GM23338 (cell line): ENCODE data around the gene ABL1.

ENCODE experiments used
- CREB1 ChIP-seq: fragments of 250-450 bp; sonication (Bioruptor Pico); IDR thresholded peaks from 2 replicates; pipeline ENCODE4 v1.5.0; 2020; ENCODE audit warnings: low read depth, mild to moderate bottlenecking, moderate library complexity
- EZH2 ChIP-seq: fragments of 200-600 bp; sonication (generic); IDR thresholded peaks from one replicate; pipeline ENCODE4 v1.8.0; 2017; ENCODE audit warnings: antibody characterized with exemption, mild to moderate bottlenecking, low read depth; ENCODE audit not compliant: unreplicated experiment
- EZH2phosphoT487 ChIP-seq: fragments of 200-600 bp; sonication (generic); IDR thresholded peaks from one replicate; pipeline ENCODE4 v1.8.1; 2018; ENCODE audit warnings: antibody characterized with exemption; ENCODE audit not compliant: unreplicated experiment
- JUNB ChIP-seq: IDR thresholded peaks from one replicate; pipeline ENCODE4 v1.6.1; 2016; ENCODE audit warnings: antibody characterized with exemption; ENCODE audit not compliant: unreplicated experiment
- NANOG ChIP-seq: IDR thresholded peaks from 2 replicates; pipeline ENCODE4 v1.6.1; 2016; ENCODE audit warnings: antibody characterized with exemption, borderline replicate concordance
- POLR2AphosphoS5 ChIP-seq: IDR thresholded peaks from 2 replicates; pipeline ENCODE4 v1.6.1; 2016; ENCODE audit warnings: antibody characterized with exemption, low read depth
- STAT1 ChIP-seq: IDR thresholded peaks from one replicate; pipeline ENCODE4 v1.6.1; 2016; ENCODE audit warnings: antibody characterized with exemption; ENCODE audit not compliant: unreplicated experiment
- ZNF114 ChIP-seq: fragments of 250-450 bp; sonication (Bioruptor Pico); IDR thresholded peaks from 2 replicates; pipeline ENCODE4 v1.5.0; 2020; ENCODE audit warnings: mild to moderate bottlenecking, moderate library complexity
- ZNF331 ChIP-seq: fragments of 250-450 bp; sonication (Bioruptor Pico); IDR thresholded peaks from 2 replicates; pipeline ENCODE4 v1.5.0; 2020; ENCODE audit warnings: low read depth, mild to moderate bottlenecking, moderate library complexity
- TF ChIP-seq, protein P1 (sequence below), 2 experiments: fragments of 200-600 bp in 1 of 2; sonication (generic) in 1 of 2; conservative IDR thresholded peaks; 2 replicates each; pipeline versions ENCODE4 v1.5.1 to v1.6.1; 2016 to 2017; ENCODE audit warnings: antibody characterized with exemption in 2 of 2, low read depth in 2 of 2, mild to moderate bottlenecking in 2 of 2, moderate library complexity in 1 of 2
- TF ChIP-seq, protein P2 (sequence below): IDR thresholded peaks from one replicate; pipeline ENCODE4 v1.6.1; 2018; ENCODE audit warnings: antibody characterized with exemption; ENCODE audit not compliant: unreplicated experiment
- TF ChIP-seq, protein P3 (sequence below): fragments of 250-450 bp; sonication (Bioruptor Pico); IDR thresholded peaks from 2 replicates; pipeline ENCODE4 v1.5.0; 2020; ENCODE audit warnings: mild to moderate bottlenecking, moderate library complexity
- TF ChIP-seq, protein P4 (sequence below): IDR thresholded peaks from 2 replicates; pipeline ENCODE4 v1.6.1; 2016; ENCODE audit warnings: antibody characterized with exemption

DNA sequence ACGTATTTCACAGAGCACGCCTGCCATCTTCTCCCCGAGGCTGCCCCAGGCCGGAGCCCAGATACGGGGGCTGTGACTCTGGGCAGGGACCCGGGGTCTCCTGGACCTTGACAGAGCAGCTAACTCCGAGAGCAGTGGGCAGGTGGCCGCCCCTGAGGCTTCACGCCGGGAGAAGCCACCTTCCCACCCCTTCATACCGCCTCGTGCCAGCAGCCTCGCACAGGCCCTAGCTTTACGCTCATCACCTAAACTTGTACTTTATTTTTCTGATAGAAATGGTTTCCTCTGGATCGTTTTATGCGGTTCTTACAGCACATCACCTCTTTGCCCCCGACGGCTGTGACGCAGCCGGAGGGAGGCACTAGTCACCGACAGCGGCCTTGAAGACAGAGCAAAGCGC lies 51.9 kb downstream of the ABL1 start:
- TF ChIP-seq, protein P1, sequence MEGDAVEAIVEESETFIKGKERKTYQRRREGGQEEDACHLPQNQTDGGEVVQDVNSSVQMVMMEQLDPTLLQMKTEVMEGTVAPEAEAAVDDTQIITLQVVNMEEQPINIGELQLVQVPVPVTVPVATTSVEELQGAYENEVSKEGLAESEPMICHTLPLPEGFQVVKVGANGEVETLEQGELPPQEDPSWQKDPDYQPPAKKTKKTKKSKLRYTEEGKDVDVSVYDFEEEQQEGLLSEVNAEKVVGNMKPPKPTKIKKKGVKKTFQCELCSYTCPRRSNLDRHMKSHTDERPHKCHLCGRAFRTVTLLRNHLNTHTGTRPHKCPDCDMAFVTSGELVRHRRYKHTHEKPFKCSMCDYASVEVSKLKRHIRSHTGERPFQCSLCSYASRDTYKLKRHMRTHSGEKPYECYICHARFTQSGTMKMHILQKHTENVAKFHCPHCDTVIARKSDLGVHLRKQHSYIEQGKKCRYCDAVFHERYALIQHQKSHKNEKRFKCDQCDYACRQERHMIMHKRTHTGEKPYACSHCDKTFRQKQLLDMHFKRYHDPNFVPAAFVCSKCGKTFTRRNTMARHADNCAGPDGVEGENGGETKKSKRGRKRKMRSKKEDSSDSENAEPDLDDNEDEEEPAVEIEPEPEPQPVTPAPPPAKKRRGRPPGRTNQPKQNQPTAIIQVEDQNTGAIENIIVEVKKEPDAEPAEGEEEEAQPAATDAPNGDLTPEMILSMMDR (conservative IDR thresholded peaks at IDR 0.05; ENCODE audit: low read depth in 2 of 2): no peak
- TF ChIP-seq POLR2AphosphoS5: no peak
- TF ChIP-seq, protein P2, sequence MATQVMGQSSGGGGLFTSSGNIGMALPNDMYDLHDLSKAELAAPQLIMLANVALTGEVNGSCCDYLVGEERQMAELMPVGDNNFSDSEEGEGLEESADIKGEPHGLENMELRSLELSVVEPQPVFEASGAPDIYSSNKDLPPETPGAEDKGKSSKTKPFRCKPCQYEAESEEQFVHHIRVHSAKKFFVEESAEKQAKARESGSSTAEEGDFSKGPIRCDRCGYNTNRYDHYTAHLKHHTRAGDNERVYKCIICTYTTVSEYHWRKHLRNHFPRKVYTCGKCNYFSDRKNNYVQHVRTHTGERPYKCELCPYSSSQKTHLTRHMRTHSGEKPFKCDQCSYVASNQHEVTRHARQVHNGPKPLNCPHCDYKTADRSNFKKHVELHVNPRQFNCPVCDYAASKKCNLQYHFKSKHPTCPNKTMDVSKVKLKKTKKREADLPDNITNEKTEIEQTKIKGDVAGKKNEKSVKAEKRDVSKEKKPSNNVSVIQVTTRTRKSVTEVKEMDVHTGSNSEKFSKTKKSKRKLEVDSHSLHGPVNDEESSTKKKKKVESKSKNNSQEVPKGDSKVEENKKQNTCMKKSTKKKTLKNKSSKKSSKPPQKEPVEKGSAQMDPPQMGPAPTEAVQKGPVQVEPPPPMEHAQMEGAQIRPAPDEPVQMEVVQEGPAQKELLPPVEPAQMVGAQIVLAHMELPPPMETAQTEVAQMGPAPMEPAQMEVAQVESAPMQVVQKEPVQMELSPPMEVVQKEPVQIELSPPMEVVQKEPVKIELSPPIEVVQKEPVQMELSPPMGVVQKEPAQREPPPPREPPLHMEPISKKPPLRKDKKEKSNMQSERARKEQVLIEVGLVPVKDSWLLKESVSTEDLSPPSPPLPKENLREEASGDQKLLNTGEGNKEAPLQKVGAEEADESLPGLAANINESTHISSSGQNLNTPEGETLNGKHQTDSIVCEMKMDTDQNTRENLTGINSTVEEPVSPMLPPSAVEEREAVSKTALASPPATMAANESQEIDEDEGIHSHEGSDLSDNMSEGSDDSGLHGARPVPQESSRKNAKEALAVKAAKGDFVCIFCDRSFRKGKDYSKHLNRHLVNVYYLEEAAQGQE: no peak
- TF ChIP-seq CREB1 (CRISPR knock-in tag): no peak
- no peak for TF ChIP-seq EZH2
- no peak for TF ChIP-seq ZNF331
- no peak for TF ChIP-seq EZH2phosphoT487
- no peak for TF ChIP-seq NANOG
- TF ChIP-seq, protein P3, sequence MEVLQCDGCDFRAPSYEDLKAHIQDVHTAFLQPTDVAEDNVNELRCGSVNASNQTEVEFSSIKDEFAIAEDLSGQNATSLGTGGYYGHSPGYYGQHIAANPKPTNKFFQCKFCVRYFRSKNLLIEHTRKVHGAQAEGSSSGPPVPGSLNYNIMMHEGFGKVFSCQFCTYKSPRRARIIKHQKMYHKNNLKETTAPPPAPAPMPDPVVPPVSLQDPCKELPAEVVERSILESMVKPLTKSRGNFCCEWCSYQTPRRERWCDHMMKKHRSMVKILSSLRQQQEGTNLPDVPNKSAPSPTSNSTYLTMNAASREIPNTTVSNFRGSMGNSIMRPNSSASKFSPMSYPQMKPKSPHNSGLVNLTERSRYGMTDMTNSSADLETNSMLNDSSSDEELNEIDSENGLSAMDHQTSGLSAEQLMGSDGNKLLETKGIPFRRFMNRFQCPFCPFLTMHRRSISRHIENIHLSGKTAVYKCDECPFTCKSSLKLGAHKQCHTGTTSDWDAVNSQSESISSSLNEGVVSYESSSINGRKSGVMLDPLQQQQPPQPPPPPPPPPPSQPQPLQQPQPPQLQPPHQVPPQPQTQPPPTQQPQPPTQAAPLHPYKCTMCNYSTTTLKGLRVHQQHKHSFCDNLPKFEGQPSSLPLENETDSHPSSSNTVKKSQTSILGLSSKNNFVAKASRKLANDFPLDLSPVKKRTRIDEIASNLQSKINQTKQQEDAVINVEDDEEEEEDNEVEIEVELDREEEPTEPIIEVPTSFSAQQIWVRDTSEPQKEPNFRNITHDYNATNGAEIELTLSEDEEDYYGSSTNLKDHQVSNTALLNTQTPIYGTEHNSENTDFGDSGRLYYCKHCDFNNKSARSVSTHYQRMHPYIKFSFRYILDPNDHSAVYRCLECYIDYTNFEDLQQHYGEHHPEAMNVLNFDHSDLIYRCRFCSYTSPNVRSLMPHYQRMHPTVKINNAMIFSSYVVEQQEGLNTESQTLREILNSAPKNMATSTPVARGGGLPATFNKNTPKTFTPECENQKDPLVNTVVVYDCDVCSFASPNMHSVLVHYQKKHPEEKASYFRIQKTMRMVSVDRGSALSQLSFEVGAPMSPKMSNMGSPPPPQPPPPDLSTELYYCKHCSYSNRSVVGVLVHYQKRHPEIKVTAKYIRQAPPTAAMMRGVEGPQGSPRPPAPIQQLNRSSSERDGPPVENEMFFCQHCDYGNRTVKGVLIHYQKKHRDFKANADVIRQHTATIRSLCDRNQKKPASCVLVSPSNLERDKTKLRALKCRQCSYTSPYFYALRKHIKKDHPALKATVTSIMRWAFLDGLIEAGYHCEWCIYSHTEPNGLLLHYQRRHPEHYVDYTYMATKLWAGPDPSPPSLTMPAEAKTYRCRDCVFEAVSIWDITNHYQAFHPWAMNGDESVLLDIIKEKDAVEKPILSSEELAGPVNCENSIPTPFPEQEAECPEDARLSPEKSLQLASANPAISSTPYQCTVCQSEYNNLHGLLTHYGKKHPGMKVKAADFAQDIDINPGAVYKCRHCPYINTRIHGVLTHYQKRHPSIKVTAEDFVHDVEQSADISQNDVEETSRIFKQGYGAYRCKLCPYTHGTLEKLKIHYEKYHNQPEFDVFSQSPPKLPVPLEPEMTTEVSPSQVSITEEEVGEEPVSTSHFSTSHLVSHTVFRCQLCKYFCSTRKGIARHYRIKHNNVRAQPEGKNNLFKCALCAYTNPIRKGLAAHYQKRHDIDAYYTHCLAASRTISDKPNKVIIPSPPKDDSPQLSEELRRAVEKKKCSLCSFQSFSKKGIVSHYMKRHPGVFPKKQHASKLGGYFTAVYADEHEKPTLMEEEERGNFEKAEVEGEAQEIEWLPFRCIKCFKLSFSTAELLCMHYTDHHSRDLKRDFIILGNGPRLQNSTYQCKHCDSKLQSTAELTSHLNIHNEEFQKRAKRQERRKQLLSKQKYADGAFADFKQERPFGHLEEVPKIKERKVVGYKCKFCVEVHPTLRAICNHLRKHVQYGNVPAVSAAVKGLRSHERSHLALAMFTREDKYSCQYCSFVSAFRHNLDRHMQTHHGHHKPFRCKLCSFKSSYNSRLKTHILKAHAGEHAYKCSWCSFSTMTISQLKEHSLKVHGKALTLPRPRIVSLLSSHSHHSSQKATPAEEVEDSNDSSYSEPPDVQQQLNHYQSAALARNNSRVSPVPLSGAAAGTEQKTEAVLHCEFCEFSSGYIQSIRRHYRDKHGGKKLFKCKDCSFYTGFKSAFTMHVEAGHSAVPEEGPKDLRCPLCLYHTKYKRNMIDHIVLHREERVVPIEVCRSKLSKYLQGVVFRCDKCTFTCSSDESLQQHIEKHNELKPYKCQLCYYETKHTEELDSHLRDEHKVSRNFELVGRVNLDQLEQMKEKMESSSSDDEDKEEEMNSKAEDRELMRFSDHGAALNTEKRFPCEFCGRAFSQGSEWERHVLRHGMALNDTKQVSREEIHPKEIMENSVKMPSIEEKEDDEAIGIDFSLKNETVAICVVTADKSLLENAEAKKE: no peak
- TF ChIP-seq, protein P4, sequence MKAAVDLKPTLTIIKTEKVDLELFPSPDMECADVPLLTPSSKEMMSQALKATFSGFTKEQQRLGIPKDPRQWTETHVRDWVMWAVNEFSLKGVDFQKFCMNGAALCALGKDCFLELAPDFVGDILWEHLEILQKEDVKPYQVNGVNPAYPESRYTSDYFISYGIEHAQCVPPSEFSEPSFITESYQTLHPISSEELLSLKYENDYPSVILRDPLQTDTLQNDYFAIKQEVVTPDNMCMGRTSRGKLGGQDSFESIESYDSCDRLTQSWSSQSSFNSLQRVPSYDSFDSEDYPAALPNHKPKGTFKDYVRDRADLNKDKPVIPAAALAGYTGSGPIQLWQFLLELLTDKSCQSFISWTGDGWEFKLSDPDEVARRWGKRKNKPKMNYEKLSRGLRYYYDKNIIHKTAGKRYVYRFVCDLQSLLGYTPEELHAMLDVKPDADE: no peak
- TF ChIP-seq JUNB: no peak
- TF ChIP-seq STAT1: no peak
- TF ChIP-seq ZNF114 (CRISPR knock-in tag): no peak
